HG03159 (cell line): ENCODE measurements around the gene CLSTN1.

Source experiments
- ATAC-seq: cut with Tn5 transposase; IDR thresholded peaks from one replicate; pipeline ENCODE4 v1.9.1; 2021; ENCODE audit warnings: mild to moderate bottlenecking, moderate library complexity; ENCODE audit not compliant: unreplicated experiment

The CLSTN1 gene

GRCh38 chr1:9732123-9732971 lies 91.4 kb downstream of the CLSTN1 start:
- no peak for ATAC-seq

DNA sequence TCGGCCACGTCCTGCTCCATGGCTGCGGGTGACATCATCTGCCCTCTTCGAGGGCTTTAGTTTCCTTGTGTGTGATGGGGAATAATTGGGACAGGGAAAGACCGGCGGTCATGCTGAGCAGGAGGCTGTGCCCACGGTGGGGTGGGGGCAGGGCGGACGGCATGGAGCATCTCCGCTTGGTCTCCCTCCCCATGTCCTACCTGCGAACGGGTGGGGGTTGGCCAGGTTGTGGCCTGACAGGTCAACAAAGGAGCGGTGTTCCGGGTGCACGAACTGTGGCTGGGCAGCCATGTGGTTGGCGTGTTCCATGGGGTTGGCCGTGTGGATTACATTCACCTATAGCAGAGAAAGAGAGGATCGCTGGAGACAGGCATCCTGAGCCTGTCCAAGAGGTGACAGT lies 92.2 kb downstream of the CLSTN1 start:
- ATAC-seq = no peak

DNA sequence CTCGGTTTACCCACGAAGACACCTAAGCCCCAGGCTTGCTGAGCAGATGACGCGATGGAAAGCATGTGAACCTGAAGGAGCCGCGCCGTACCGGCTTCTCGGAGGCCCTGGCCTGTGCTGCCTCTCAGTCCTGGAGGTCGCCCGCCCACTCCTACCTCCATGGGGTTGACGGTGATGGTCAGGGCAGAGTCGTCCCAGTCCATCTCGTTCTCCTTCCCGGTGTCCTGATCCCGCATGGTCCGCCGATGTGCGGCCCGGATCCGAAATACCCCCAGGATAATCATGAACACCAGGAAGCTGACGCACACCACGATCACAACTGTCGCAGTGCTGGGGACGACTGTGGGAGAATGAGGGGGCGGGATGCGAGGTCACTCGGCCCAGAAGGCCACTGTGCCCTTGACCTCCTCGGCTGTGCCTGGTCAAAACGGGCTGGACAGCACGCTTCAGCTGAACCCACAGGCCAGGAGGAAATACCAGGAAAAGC lies 92.7 kb downstream of the CLSTN1 start:
- ATAC-seq = no peak

DNA sequence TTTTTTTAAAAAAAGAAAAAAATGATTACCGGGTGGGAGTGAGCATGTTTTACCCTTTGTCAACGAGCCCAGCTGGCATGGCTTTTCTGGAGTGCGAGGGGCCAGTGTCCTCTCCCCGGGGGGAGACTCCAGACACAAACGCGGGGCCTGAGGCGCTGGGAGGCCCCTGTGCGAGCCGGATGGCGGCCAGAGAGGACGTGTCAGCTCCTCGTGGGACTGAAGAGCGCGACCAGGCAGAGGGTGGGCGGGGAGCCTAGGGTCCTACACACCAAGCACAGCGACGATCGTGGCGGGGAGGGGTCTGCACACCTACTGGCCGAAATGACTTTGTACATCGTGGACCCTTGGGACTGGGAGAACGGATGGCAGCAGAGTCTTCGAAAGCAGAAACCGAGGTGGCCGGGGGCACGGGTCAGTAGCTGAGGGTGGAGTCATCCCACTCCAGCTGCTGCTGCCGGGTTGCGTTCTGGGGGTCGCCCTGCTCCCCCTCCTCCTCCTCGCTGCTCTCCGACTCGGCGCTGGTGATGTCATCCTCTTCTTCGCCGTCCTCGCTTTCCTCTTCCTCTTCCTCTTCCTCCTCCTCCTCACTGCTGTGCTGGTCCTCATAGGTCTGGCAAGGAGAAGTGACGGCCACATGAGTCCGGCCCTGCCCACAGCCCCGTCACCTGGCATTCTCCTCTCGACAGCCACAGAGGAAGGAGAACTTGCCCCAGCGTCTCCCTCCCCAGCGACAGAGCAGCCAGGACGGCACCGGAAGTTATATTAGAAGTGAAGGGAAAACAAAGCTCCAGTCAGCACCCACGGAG lies 93.5 kb downstream of the CLSTN1 start:
- ATAC-seq = no peak

GRCh38 chr1:9729523-9729922 lies 94.2 kb downstream of the CLSTN1 start:
- no peak for ATAC-seq

DNA sequence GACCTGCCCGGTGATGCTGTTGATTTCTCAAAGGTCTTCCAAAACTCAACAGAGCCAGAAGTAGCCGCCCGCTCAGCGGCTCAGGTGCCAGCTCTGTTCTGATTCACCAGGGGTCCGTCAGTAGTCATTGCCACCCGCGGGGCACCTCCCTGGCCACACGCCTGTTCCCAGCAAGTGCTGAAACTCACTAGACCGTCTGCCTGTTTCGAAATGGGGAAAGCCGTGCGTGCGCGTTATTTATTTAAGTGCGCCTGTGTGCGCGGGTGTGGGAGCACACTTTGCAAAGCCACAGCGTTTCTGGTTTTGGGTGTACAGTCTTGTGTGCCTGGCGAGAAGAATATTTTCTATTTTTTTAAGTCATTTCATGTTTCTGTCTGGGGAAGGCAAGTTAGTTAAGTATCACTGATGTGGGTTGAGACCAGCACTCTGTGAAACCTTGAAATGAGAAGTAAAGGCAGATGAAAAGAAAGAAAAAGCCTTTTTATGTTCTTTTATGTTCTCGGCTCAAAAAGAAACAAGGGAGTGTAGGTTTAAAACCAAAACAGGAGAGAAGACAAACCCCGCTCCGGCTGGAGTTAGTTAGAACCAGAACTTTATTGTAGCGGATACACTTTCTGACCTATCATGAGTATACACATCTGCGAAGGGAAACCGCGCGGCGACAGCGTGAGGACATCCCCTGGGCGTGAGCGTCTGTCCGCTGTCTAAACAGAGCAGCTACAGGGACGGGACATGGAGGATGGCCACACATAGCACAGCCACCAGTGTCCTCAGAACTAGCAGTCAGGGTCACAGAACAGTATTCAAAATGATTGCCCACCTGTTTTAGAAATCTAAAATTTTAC lies 95.1 kb downstream of the CLSTN1 start:
- no peak for ATAC-seq

DNA sequence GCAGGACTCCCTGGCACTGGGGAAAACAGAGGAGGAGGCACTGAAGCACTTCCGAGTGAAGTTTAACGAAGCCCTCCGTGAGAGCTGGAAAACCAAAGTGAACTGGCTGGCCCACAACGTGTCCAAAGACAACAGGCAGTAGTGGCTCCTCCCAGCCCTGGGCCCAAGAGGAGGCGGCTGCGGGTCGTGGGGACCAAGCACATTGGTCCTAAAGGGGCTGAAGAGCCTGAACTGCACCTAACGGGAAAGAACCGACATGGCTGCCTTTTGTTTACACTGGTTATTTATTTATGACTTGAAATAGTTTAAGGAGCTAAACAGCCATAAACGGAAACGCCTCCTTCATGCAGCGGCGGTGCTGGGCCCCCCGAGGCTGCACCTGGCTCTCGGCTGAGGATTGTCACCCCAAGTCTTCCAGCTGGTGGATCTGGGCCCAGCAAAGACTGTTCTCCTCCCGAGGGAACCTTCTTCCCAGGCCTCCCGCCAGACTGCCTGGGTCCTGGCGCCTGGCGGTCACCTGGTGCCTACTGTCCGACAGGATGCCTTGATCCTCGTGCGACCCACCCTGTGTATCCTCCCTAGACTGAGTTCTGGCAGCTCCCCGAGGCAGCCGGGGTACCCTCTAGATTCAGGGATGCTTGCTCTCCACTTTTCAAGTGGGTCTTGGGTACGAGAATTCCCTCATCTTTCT lies 96.7 kb downstream of the CLSTN1 start:
- no peak for ATAC-seq

DNA sequence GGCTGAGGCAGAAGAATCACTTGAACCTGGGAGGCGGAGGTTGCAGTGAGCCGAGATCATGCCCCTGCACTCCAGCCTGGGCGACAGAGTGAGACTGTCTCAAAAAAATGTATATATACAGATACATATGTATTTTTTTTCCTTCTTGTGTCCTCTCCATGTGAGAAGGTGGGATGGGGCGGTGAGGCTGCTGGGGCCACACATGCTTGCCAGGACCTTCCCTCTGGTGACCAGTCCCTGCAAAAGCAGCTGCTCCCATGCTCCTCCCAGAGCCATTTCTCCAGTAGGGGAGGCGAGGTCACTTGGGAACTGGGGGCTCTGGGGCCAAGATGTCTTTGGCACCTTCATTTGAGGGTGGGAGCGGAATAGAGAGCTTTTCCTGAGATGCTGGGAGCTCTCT lies 97.4 kb downstream of the CLSTN1 start:
- ATAC-seq = no peak

- no peak for ATAC-seq
Measured at GRCh38 chr1:9724706-9725476, 98.9 kb downstream of the CLSTN1 start.

DNA sequence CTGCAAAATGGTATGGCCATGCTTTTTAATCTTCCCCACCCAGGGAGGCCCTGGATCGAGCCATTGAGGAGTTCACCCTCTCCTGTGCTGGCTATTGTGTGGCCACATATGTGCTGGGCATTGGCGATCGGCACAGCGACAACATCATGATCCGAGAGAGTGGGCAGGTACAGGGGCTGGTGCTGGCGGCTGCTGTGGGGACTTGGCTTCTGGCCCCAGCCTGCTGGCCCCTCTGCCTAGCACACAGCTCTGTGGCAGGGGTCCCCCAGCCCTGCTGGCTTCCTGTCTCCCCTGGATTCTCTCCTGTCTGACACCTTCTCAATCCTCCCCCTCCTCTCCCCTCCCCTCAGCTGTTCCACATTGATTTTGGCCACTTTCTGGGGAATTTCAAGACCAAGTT lies 99.8 kb downstream of the CLSTN1 start:
- ATAC-seq = no peak

- no peak for ATAC-seq
Measured at GRCh38 chr1:9723068-9723805, 100.5 kb downstream of the CLSTN1 start.

- no peak for ATAC-seq
Measured at GRCh38 chr1:9722378-9722749, 101.4 kb downstream of the CLSTN1 start.

DNA sequence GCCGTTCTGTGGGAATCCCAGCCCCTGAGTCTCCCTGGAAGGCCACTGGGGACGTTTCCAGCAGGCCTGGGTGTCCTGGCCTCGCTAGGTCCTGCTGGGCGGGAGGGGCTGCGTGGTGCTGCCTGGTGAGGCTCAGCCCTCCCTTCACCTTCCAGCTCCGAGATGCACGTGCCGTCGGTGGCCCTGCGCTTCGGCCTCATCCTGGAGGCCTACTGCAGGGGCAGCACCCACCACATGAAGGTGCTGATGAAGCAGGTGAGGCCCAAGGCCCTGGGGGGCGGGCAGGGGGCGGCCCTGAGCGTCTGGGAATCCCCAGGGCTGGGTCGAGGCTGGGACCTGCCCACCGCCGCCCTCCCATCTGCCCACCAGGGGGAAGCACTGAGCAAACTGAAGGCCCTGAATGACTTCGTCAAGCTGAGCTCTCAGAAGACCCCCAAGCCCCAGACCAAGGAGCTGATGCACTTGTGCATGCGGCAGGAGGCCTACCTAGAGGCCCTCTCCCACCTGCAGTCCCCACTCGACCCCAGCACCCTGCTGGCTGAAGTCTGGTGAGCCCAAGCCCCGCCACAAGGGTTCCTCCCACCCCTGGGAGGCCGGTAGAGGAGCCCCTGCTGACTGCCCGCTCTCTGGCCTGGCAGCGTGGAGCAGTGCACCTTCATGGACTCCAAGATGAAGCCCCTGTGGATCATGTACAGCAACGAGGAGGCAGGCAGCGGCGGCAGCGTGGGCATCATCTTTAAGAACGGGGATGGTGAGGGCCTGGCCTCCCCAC lies 102.0 kb downstream of the CLSTN1 start:
- ATAC-seq = no peak

DNA sequence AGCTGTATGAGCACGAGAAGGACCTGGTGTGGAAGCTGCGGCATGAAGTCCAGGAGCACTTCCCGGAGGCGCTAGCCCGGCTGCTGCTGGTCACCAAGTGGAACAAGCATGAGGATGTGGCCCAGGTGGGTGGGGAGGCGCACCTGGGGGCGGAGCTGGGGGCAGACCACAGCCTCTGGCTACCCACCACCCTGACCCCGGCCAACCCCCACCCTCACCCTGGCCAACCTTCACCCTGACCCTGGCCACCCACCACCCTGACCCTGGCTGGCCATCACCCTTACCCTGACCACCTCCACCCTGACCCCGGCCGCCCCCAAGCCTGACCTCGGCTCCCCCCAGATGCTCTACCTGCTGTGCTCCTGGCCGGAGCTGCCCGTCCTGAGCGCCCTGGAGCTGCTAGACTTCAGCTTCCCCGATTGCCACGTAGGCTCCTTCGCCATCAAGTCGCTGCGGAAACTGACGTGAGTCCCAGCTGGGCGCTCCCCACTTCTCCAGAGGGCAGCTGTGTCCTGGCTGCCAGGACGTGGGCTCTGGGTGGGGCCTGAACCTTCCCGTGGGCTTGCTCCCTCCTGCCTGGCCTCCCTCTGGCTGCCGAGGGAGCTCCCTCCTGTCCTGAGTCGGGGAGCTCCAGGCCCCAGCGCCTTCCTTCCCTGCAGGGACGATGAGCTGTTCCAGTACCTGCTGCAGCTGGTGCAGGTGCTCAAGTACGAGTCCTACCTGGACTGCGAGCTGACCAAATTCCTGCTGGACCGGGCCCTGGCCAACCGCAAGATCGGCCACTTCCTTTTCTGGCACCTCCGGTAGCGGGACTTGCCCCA lies 102.8 kb downstream of the CLSTN1 start:
- no peak for ATAC-seq

- ATAC-seq = no peak
Measured at GRCh38 chr1:9719978-9720722, 103.6 kb downstream of the CLSTN1 start.

DNA sequence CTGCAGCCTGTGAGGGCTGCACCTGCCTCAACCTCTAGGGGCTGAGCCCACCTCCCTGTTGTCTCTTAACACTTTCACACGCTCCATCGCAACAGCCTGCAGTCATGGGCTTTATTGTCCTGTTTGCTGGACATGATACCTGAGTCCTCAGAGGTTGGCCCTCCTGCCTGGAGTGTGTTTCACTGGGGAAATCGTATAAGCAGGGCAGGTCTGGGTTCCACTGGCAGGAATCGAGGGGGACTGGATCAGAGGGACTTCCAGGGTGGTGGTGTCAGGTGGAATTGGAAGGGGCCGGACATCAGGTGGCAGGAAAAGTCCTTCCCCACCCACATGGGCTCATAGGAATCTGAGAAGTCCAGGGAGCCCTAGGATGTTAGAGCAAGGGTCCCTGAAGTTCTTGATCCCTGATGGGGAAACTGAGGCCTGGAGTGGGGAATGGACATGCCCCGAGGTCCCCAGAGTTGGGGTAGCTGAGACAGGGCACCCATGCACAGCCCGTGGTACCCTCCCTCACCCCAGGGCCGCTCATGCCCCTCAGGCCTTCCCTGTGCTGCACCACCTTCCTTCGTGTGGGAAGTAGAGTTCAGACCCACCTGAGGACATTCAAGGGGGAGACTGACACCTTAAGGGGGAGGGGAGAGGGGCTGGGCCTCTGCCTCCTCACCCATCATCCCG lies 105.6 kb downstream of the CLSTN1 start:
- no peak for ATAC-seq
